ENCODE data around the gene RELB. TPM values are rescaled to one million over a fixed set of nuclear protein-coding genes. Genes with fewer than 3 reads are reported as not detected.

RELB gene
- polyA plus RNA-seq, result 1.0 and 1.1 TPM in 2 replicates
- polyA minus RNA-seq, result 1.5 TPM in 2 replicates

DNA sequence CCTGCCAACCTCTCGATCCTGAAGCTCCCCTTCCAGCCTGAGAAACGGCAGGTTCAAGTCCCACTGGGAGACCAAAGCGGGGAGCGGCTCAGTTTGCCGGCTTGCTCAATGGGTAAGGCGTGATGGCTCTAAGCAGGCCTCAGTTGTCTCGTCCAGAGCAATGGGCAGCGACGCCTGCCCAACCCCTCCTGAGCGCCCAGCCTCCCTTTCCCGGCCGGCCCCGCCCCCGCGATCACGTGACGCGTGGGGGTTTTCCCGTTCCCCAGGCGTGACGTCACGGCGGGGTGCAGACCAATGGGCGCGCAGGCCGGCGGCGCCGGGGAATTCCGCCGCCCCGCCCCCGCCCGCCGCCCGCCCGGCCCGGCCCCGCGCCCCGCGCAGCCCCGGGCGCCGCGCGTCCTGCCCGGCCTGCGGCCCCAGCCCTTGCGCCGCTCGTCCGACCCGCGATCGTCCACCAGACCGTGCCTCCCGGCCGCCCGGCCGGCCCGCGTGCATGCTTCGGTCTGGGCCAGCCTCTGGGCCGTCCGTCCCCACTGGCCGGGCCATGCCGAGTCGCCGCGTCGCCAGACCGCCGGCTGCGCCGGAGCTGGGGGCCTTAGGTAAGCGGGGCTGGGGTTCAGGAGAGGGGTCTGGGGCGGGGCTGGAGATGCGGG is at the start of gene RELB:
Gene RELB, plus strand, starts transcription at position 378 of the 653 bp plus-strand sequence. Its CDS starts 116 bp downstream, at position 494.
- Histone ChIP-seq H3K27ac (ENCODE audit: low read length) (peak within 1 kb of the TSS; percentile 58), H3F3A (ENCODE audit: insufficient read depth, low read length, poor library complexity, severe bottlenecking) (no peaks in the 10 kb centered on the region), H2AFZ (ENCODE audit: low read depth, low read length) (peak within 1 kb of the TSS; percentile 51), H3K9ac (ENCODE audit: low read length) (peak within 1 kb of the TSS; percentile 71), H3K4me2 (ENCODE audit: low read length) (peak within 1 kb of the TSS; percentile 14), H3K36me3 (ENCODE audit: insufficient read depth, low read length) (no peaks in the 10 kb centered on the region), H4K20me1 (ENCODE audit: insufficient read depth) (no peaks in the 10 kb centered on the region), H3K79me2 (replicated peaks; ENCODE audit: insufficient read depth, low read length) (no peaks in the 10 kb centered on the region), H3K4me3 (ENCODE audit: low read length) (peak within 1 kb of the TSS; percentile 76), H3K9me3 (ENCODE audit: low read length) (no peaks in the 10 kb centered on the region), H3K27me3 (ENCODE audit: insufficient read depth, low read depth, low read length) (no peaks in the 10 kb centered on the region), H3K9me2 (ENCODE audit: insufficient read depth, low read length) (no peaks in the 10 kb centered on the region)
- TF ChIP-seq SMC3 (conservative IDR thresholded peaks at IDR 0.05; ENCODE audit: poor library complexity), result no peak
- TF ChIP-seq EZH2 (IDR thresholded peaks at IDR 0.05; ENCODE audit: borderline replicate concordance, insufficient read depth, low read length, poor library complexity, severe bottlenecking), result no peak
- TF ChIP-seq CTCF (IDR thresholded peaks at IDR 0.05; ENCODE audit: poor library complexity, severe bottlenecking), result no peak
- TF ChIP-seq, protein P1, sequence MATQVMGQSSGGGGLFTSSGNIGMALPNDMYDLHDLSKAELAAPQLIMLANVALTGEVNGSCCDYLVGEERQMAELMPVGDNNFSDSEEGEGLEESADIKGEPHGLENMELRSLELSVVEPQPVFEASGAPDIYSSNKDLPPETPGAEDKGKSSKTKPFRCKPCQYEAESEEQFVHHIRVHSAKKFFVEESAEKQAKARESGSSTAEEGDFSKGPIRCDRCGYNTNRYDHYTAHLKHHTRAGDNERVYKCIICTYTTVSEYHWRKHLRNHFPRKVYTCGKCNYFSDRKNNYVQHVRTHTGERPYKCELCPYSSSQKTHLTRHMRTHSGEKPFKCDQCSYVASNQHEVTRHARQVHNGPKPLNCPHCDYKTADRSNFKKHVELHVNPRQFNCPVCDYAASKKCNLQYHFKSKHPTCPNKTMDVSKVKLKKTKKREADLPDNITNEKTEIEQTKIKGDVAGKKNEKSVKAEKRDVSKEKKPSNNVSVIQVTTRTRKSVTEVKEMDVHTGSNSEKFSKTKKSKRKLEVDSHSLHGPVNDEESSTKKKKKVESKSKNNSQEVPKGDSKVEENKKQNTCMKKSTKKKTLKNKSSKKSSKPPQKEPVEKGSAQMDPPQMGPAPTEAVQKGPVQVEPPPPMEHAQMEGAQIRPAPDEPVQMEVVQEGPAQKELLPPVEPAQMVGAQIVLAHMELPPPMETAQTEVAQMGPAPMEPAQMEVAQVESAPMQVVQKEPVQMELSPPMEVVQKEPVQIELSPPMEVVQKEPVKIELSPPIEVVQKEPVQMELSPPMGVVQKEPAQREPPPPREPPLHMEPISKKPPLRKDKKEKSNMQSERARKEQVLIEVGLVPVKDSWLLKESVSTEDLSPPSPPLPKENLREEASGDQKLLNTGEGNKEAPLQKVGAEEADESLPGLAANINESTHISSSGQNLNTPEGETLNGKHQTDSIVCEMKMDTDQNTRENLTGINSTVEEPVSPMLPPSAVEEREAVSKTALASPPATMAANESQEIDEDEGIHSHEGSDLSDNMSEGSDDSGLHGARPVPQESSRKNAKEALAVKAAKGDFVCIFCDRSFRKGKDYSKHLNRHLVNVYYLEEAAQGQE (IDR thresholded peaks at IDR 0.05; ENCODE audit: borderline replicate concordance), result no peak
- TF ChIP-seq TAF1 (IDR thresholded peaks at IDR 0.05; ENCODE audit: low read depth), result no peak
- no peak for TF ChIP-seq RAD21 (conservative IDR thresholded peaks at IDR 0.05)
- TF ChIP-seq POLR2AphosphoS5 (IDR thresholded peaks at IDR 0.05), result peak; percentile 24
- TF ChIP-seq MXI1 (conservative IDR thresholded peaks at IDR 0.05; ENCODE audit: poor library complexity, severe bottlenecking), result peak; percentile 45
- TF ChIP-seq EP300 (conservative IDR thresholded peaks at IDR 0.05; ENCODE audit: poor library complexity, severe bottlenecking), result no peak

DNA sequence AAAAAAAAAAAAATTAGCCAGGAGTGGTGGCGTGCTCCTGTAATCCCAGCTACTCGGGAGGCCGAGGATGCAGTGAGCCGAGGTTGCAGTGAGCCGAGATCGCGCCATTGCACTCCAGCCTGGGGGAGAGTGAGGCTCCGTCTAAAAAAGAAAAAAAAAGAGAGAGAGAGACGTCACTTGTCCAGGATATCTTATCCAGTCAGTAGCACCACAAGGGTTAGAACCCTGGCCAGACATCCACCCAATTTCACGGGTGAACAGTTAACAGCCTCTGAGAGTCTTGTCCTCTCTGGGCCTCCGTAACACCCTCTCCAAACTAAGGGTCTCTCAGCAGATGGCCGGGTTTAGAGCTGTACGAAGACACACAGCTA is 47.0 kb upstream of the RELB start:
- no peaks in the 10 kb centered on the region for H3K36me3 ChIP-seq (ENCODE audit: insufficient read depth, low read length)
- H3K27me3 ChIP-seq (ENCODE audit: insufficient read depth, low read depth, low read length), result no peaks in the 10 kb centered on the region
- no peaks in the 10 kb centered on the region for H4K20me1 ChIP-seq (ENCODE audit: insufficient read depth)
- peak overlapping the region; percentile 81 for H3K4me2 ChIP-seq (ENCODE audit: low read length)
- peak overlapping the region; percentile 40 for H2AFZ ChIP-seq (ENCODE audit: low read depth, low read length)
- H3K9ac ChIP-seq (ENCODE audit: low read length), result peak overlapping the region; percentile 93
- peaks cover 3% of the 10 kb centered on the region for H3F3A ChIP-seq (ENCODE audit: insufficient read depth, low read length, poor library complexity, severe bottlenecking)
- H3K4me3 ChIP-seq (ENCODE audit: low read length), result peak overlapping the region; percentile 99
- H3K9me2 ChIP-seq (ENCODE audit: insufficient read depth, low read length), result no peaks in the 10 kb centered on the region
- no peak for TF ChIP-seq TAF1 (IDR thresholded peaks at IDR 0.05; ENCODE audit: low read depth)
- TF ChIP-seq EP300 (conservative IDR thresholded peaks at IDR 0.05; ENCODE audit: poor library complexity, severe bottlenecking), result no peak
- TF ChIP-seq MXI1 (conservative IDR thresholded peaks at IDR 0.05; ENCODE audit: poor library complexity, severe bottlenecking), result no peak
- TF ChIP-seq, protein P1 (IDR thresholded peaks at IDR 0.05; ENCODE audit: borderline replicate concordance), result no peak
- no peak for TF ChIP-seq RAD21 (conservative IDR thresholded peaks at IDR 0.05)
- no peak for TF ChIP-seq CTCF (IDR thresholded peaks at IDR 0.05; ENCODE audit: poor library complexity, severe bottlenecking)
- no peak for TF ChIP-seq POLR2AphosphoS5 (IDR thresholded peaks at IDR 0.05)
- TF ChIP-seq EZH2 (IDR thresholded peaks at IDR 0.05; ENCODE audit: borderline replicate concordance, insufficient read depth, low read length, poor library complexity, severe bottlenecking), result no peak
- H3K27ac ChIP-seq (ENCODE audit: low read length), result peak overlapping the region; percentile 88
- no peaks in the 10 kb centered on the region for H3K9me3 ChIP-seq (ENCODE audit: low read length)
- H3K79me2 ChIP-seq (replicated peaks; ENCODE audit: insufficient read depth, low read length), result peaks cover 40% of the 10 kb centered on the region

All from neural cell (in vitro differentiated cells).